Urothelium cell line (cell line): ENCODE measurements around the gene WNT9A.

Source experiments
- DNase-seq: peaks from one replicate; pipeline ENCODE4 v3.0.0; 2011; ENCODE audit warnings: low spot score, mixed read lengths
- FAIRE-seq: peaks from 2 replicates; lab custom pipeline; 2011; peaks lifted over from hg19 to GRCh38; lab: Jason Lieb, UNC

The WNT9A gene

GRCh38 chr1:227900571-227901051 lies 47.1 kb downstream of the WNT9A start:
- peak; percentile 74 for FAIRE-seq
- no peak for DNase-seq

GRCh38 chr1:227899820-227900449 lies 47.8 kb downstream of the WNT9A start:
- DNase-seq (no peak), FAIRE-seq (peak; percentile 58)

- FAIRE-seq = no peak
- no peak for DNase-seq
These were observed 48.5 kb downstream of the WNT9A start for GRCh38 chr1:227899141-227899819.

GRCh38 chr1:227898502-227899140 lies 49.1 kb downstream of the WNT9A start:
- DNase-seq = no peak
- FAIRE-seq = no peak

- peak; percentile 85 for FAIRE-seq
- no peak for DNase-seq
These were observed 49.9 kb downstream of the WNT9A start for GRCh38 chr1:227897704-227898438.

GRCh38 chr1:227896710-227897655 lies 50.7 kb downstream of the WNT9A start:
- DNase-seq (no peak), FAIRE-seq (no peak)

- DNase-seq = peak; percentile 81
These were observed 51.7 kb downstream of the WNT9A start for GRCh38 chr1:227895828-227896685.

GRCh38 chr1:227894831-227895451 lies 52.8 kb downstream of the WNT9A start:
- DNase-seq (no peak), FAIRE-seq (no peak)

More at GRCh38 chr1:227895828-227896685, 51.7 kb downstream of the WNT9A start:
- FAIRE-seq = no peak

GRCh38 chr1:227893949-227894721 lies 53.6 kb downstream of the WNT9A start:
- FAIRE-seq = peak; percentile 73

GRCh38 chr1:227893300-227893948 lies 54.3 kb downstream of the WNT9A start:
- FAIRE-seq = no peak
- no peak for DNase-seq

More at GRCh38 chr1:227893949-227894721, 53.6 kb downstream of the WNT9A start:
- no peak for DNase-seq

GRCh38 chr1:227892489-227893299 lies 55.0 kb downstream of the WNT9A start:
- FAIRE-seq = no peak
- DNase-seq = peak; percentile 72

GRCh38 chr1:227891955-227892488 lies 55.7 kb downstream of the WNT9A start:
- FAIRE-seq (no peak), DNase-seq (no peak)

GRCh38 chr1:227891223-227891954 lies 56.3 kb downstream of the WNT9A start:
- DNase-seq (peak; percentile 55), FAIRE-seq (peak; percentile 77)

GRCh38 chr1:227890451-227891222 lies 57.1 kb downstream of the WNT9A start:
- DNase-seq (no peak), FAIRE-seq (no peak)

GRCh38 chr1:227889863-227890405 lies 57.8 kb downstream of the WNT9A start:
- no peak for DNase-seq
- FAIRE-seq = no peak
